H1 (cell line): Measurements from ENCODE around the gene SAMD4A. TPM values are rescaled to one million over a fixed set of nuclear protein-coding genes. Genes with fewer than 3 reads are reported as not detected.

Source experiments
- CTCF ChIA-PET: fragments of 300-600 bp; sonication (Branson Sonifier 250); formaldehyde crosslinking; loops from one replicate; lab custom pipeline; 2021; ENCODE audit not compliant: partially characterized antibody; lab: Charles Lee
- POLR2A ChIA-PET: fragments of 300-600 bp; sonication (Branson Sonifier 250); formaldehyde crosslinking; loops from one replicate; lab custom pipeline; 2021; ENCODE audit warnings: inconsistent platforms; ENCODE audit not compliant: partially characterized antibody; lab: Charles Lee
- DNase-seq, 2 experiments: peaks; one replicate each; pipeline versions ENCODE4 v3.0.0 to v3.0.0-alpha.2; 2010 to 2022; ENCODE audit warnings: low spot score in 2 of 2, low read depth in 1 of 2, mixed read lengths in 1 of 2
- FAIRE-seq: peaks from 2 replicates; lab custom pipeline; 2011; peaks lifted over from hg19 to GRCh38; lab: Jason Lieb, UNC
- H2AFZ ChIP-seq: 2 replicates; pipeline ENCODE4 v1.8.1; 2012; ENCODE audit warnings: low read length, inconsistent platforms
- H2AK5ac ChIP-seq: 2 replicates; pipeline ENCODE4 v1.6.1; 2013; ENCODE audit warnings: low read depth, low read length
- H2BK120ac ChIP-seq: replicated peaks from 2 replicates; pipeline ENCODE3; 2013; ENCODE audit warnings: low read depth, low read length, inconsistent platforms
- H2BK12ac ChIP-seq: 2 replicates; pipeline ENCODE4 v1.6.1; 2013; ENCODE audit warnings: low read depth, low read length
- H2BK15ac ChIP-seq: 2 replicates; pipeline ENCODE4 v1.6.1; 2013; ENCODE audit warnings: low read length
- H2BK20ac ChIP-seq: 2 replicates; pipeline ENCODE4 v1.6.1; 2013; ENCODE audit warnings: low read length
- H2BK5ac ChIP-seq: 2 replicates; pipeline ENCODE4 v1.6.1; 2013; ENCODE audit warnings: low read depth, low read length
- H3K14ac ChIP-seq: 2 replicates; pipeline ENCODE4 v1.6.1; 2013; ENCODE audit warnings: inconsistent platforms; ENCODE audit not compliant: insufficient read length
- H3K18ac ChIP-seq: 2 replicates; pipeline ENCODE4 v1.6.1; 2013; ENCODE audit warnings: low read length; ENCODE audit errors: extremely low read depth
- H3K23ac ChIP-seq: 2 replicates; pipeline ENCODE4 v1.6.1; 2013; ENCODE audit warnings: inconsistent platforms; ENCODE audit not compliant: insufficient read length
- H3K23me2 ChIP-seq: 2 replicates; pipeline ENCODE4 v1.6.1; 2013; ENCODE audit warnings: low read depth, low read length
- H3K27ac ChIP-seq: 2 replicates; pipeline ENCODE4 v1.6.1; 2011; ENCODE audit warnings: low read depth, low read length, inconsistent platforms
- H3K27me3 ChIP-seq, 4 experiments: replicated peaks in 1 of 4; 1 replicate in 1 of 4; 2 replicates in 3 of 4; pipeline versions ENCODE4 v1.6.1 to v1.8.1; 2011 to 2013; ENCODE audit warnings: low read length in 3 of 4, mild to moderate bottlenecking in 3 of 4, inconsistent platforms in 2 of 4, mixed read lengths in 2 of 4, moderate library complexity in 1 of 4; ENCODE audit not compliant: control insufficient read depth in 3 of 4, insufficient read depth in 3 of 4; ENCODE audit errors: extremely low read depth in 1 of 4
- H3K36me3 ChIP-seq, 4 experiments: 2 replicates each; pipeline versions ENCODE4 v1.6.1 to v1.8.1; 2011 to 2013; ENCODE audit warnings: mild to moderate bottlenecking in 4 of 4, low read length in 3 of 4, moderate library complexity in 2 of 4, control low read depth in 1 of 4, inconsistent platforms in 1 of 4; ENCODE audit not compliant: insufficient read depth in 4 of 4, control insufficient read depth in 2 of 4
- H3K4ac ChIP-seq: replicated peaks from 2 replicates; pipeline ENCODE3; 2013; ENCODE audit warnings: low read length, low read depth, mixed read lengths, inconsistent platforms; ENCODE audit not compliant: insufficient read length
- H3K4me1 ChIP-seq, 4 experiments: replicated peaks in 1 of 4; 1 replicate in 1 of 4; 2 replicates in 3 of 4; pipeline versions ENCODE4 v1.6.1 to v1.8.1; 2011 to 2013; ENCODE audit warnings: low read length in 3 of 4, inconsistent platforms in 2 of 4, mixed read lengths in 1 of 4; ENCODE audit not compliant: insufficient read depth in 4 of 4, control insufficient read depth in 3 of 4
- H3K4me2 ChIP-seq, 2 experiments: 2 replicates each; pipeline versions ENCODE4 v1.6.1 to v1.8.1; 2011 to 2013; ENCODE audit warnings: low read depth in 2 of 2, low read length in 2 of 2, control low read depth in 1 of 2, inconsistent platforms in 1 of 2, mild to moderate bottlenecking in 1 of 2; ENCODE audit not compliant: insufficient read depth in 1 of 2
- H3K4me3 ChIP-seq, 4 experiments: fragments of 200-600, 300-600 bp in 1 of 4; sonication (generic), shearing (Covaris generic), sonication (Bioruptor Twin) in 1 of 4; 2 replicates each; pipeline versions ENCODE4 v1.5.1 to v1.8.1; 2011 to 2016; ENCODE audit warnings: low read length in 4 of 4, low read depth in 3 of 4, control low read depth in 2 of 4, inconsistent platforms in 2 of 4, mild to moderate bottlenecking in 2 of 4, mixed read lengths in 1 of 4, moderate library complexity in 1 of 4; ENCODE audit not compliant: insufficient read depth in 2 of 4; ENCODE audit errors: extremely low read depth in 1 of 4
- H3K56ac ChIP-seq: replicated peaks from 2 replicates; pipeline ENCODE3; 2013; ENCODE audit warnings: low read depth, mild to moderate bottlenecking, mixed read lengths, low read length, inconsistent platforms; ENCODE audit not compliant: insufficient read length
- H3K79me1 ChIP-seq: 2 replicates; pipeline ENCODE4 v1.6.1; 2013; ENCODE audit warnings: low read depth, low read length, control low read depth
- H3K79me2 ChIP-seq, 2 experiments: 2 replicates each; pipeline versions ENCODE4 v1.6.1 to v1.8.1; 2012 to 2013; ENCODE audit warnings: low read length in 2 of 2, mild to moderate bottlenecking in 2 of 2, inconsistent platforms in 1 of 2; ENCODE audit not compliant: insufficient read depth in 2 of 2, control insufficient read depth in 1 of 2
- H3K9ac ChIP-seq, 4 experiments: replicated peaks in 1 of 4; 1 replicate in 1 of 4; 2 replicates in 3 of 4; pipeline versions ENCODE4 v1.6.1 to v1.8.1; 2011 to 2013; ENCODE audit warnings: low read depth in 3 of 4, low read length in 3 of 4, control low read depth in 2 of 4, mild to moderate bottlenecking in 2 of 4, moderate library complexity in 2 of 4, inconsistent platforms in 1 of 4; ENCODE audit errors: extremely low read depth in 1 of 4
- H3K9me3 ChIP-seq, 2 experiments: 2 replicates each; pipeline versions ENCODE4 v1.6.1 to v1.8.1; 2012 to 2013; ENCODE audit warnings: mild to moderate bottlenecking in 2 of 2, moderate library complexity in 2 of 2, control low read depth in 1 of 2, inconsistent platforms in 1 of 2, low read depth in 1 of 2, low read length in 1 of 2, mixed read lengths in 1 of 2; ENCODE audit not compliant: insufficient read depth in 2 of 2
- H4K20me1 ChIP-seq, 2 experiments: replicated peaks in 1 of 2; 2 replicates each; pipeline versions ENCODE3 to v1.8.1; 2011 to 2013; ENCODE audit warnings: inconsistent platforms in 2 of 2, low read length in 2 of 2, mild to moderate bottlenecking in 1 of 2; ENCODE audit not compliant: insufficient read depth in 2 of 2, control insufficient read depth in 1 of 2
- H4K5ac ChIP-seq: 2 replicates; pipeline ENCODE4 v1.6.1; 2013; ENCODE audit warnings: low read length, low read depth, mixed read lengths, inconsistent platforms; ENCODE audit not compliant: insufficient read length
- H4K8ac ChIP-seq: 2 replicates; pipeline ENCODE4 v1.8.0; 2013; ENCODE audit warnings: mild to moderate bottlenecking, moderate library complexity, low read length, inconsistent platforms; ENCODE audit not compliant: insufficient read depth; ENCODE audit errors: extremely low read depth
- H4K91ac ChIP-seq: replicated peaks from 2 replicates; pipeline ENCODE3; 2013; ENCODE audit warnings: low read length, mixed read lengths, inconsistent platforms; ENCODE audit not compliant: insufficient read length
- BCL11A ChIP-seq, 2 experiments: IDR thresholded peaks; one replicate each; pipeline ENCODE4 v1.6.1; 2011; ENCODE audit warnings: low read depth in 2 of 2, low read length in 2 of 2, mild to moderate bottlenecking in 2 of 2
- WGBS, 2 experiments: shearing (Covaris generic) in 1 of 2; methylation state at CpG; one replicate each; pipeline versions ENCODE4 v1.1.6 to v1.1.7; 2013 to 2015; ENCODE audit warnings: low lambda C conversion rate in 2 of 2, mixed read lengths in 2 of 2, inconsistent platforms in 1 of 2, low coverage in 1 of 2, missing lambda C conversion rate in 1 of 2; ENCODE audit not compliant: insufficient replicate concordance in 2 of 2, insufficient coverage in 1 of 2, insufficient read length in 1 of 2; ENCODE audit errors: extremely low coverage in 1 of 2, missing lambda C conversion rate in 1 of 2; 5-methylcytosine and 5-hydroxymethylcytosine counted together
- polyA plus RNA-seq, 7 experiments: library from polyadenylated mRNA; depleted of rRNA in 3 of 7; stranded (reverse) in 5 of 7; unstranded in 2 of 7; fragments of >200 nt in 5 of 7; fragments of 200-250 nt in 2 of 7; gene quantifications; 1 replicate in 5 of 7; 2 replicates in 1 of 7; 4 replicates in 1 of 7; pipeline versions ENCODE4 v1.2.1 to v1.2.3, GENCODE V29; 2011 to 2013; ENCODE audit warnings: missing spikeins in 2 of 7, mixed read lengths in 2 of 7
- total RNA-seq: library from RNA; stranded (reverse); fragmentation: NEBNext Ultra II Directional; extraction: Animal tissue kit (Norgen Biotek cat#: 25700); gene quantifications from 2 replicates; pipeline ENCODE4 v1.2.1, GENCODE V29; 2021

SAMD4A gene
- total and polyA plus RNA-seq, 2 of the 8 experiments (the other 6 are each of a cell fraction or from before 2014, with no cell fraction given), result 2.4 to 12.3 TPM

GRCh38 chr14:54675236-54676128 is 108.6 kb downstream of the SAMD4A start:
- H4K91ac ChIP-seq, result no peak overlapping the region
- no peak overlapping the region for H3K23ac ChIP-seq
- DNase-seq (no peak), FAIRE-seq (no peak)
- H2BK20ac ChIP-seq, result no peak overlapping the region; the same call in 1 of the 2 replicates
- peak overlapping the region; percentile 84; the same call in 1 of the 2 replicates for H2AK5ac ChIP-seq
- no peak for TF ChIP-seq BCL11A (IDR thresholded peaks at IDR 0.05; ENCODE audit: low read depth in 2 of 2, low read length in 2 of 2)
- H4K20me1 ChIP-seq, result no peaks in the 10 kb centered on the region
- 98% methylated on average over 8 of the region's 11 CpGs; no CpG with 5 or more reads in 1 of the 2 experiments for WGBS, 2 experiments
- no peak overlapping the region for H3K27ac ChIP-seq
- H2BK12ac ChIP-seq, result peak overlapping the region; percentile 91
- H3K4me2 ChIP-seq, result no peak overlapping the region
- H3K4me1 ChIP-seq, result peaks cover 13 to 31% (median 23%) of the 10 kb centered on the region in 4 experiments
- H3K4me3 ChIP-seq, result no peak overlapping the region
- no peak overlapping the region for H3K14ac ChIP-seq
- peaks cover 0 to 4% of the 10 kb centered on the region in 2 experiments; a peak in 1 of 4 replicates for H3K79me2 ChIP-seq
- H2AFZ ChIP-seq, result no peak overlapping the region
- H2BK120ac ChIP-seq, result no peak overlapping the region
- peak overlapping the region; percentile 13; the same call in 1 of the 2 replicates for H2BK15ac ChIP-seq
- no peak overlapping the region for H3K4ac ChIP-seq
- H3K23me2 ChIP-seq, result no peaks in the 10 kb centered on the region
- POLR2A ChIA-PET, result interaction anchor here (0.6 to 1.4 kb wide), 4 partner anchors 9 to 59 kb away, joined by 3 to 4 read pairs (median 4); no protein-coding TSS in a partner anchor
- no peaks in the 10 kb centered on the region for H3K9me3 ChIP-seq
- no peak overlapping the region for H3K56ac ChIP-seq
- no peaks in the 10 kb centered on the region for H3K27me3 ChIP-seq
- H3K79me1 ChIP-seq, result peaks cover 5% of the 10 kb centered on the region
- H4K8ac ChIP-seq, result no peak overlapping the region
- no peak overlapping the region; the same call in 1 of the 2 replicates for H2BK5ac ChIP-seq
- H3K9ac ChIP-seq, result 0 out of 7 replicates have a peak overlapping the region, but pooled peaks of 1 of the 4 experiments have one; percentile 9
- peak overlapping the region; percentile 55; the same call in 1 of the 2 replicates for H3K18ac ChIP-seq
- H3K36me3 ChIP-seq, result no peaks in the 10 kb centered on the region
- CTCF ChIA-PET, result interaction anchor here (0.8 to 4.9 kb wide), 9 partner anchors 9 to 98 kb away, joined by 3 to 19 read pairs (median 3); no protein-coding TSS in a partner anchor
- no peak overlapping the region for H4K5ac ChIP-seq
